CD4-positive, alpha-beta T cell treated with Interleukin-21 for 1 hour (primary cell): ENCODE data around the gene ZFP62.
A peak's percentile ranks its signal among the peaks of the same experiment; 100 is the strongest.
"Not testable (repeated sequence)": the region's sequence is repeated elsewhere in the genome, so short reads cannot be mapped to it uniquely, and the experiment has no call there.

Experiments
- DNase-seq: peaks from one replicate; pipeline ENCODE4 v3.0.0-alpha.2; 2020

The ZFP62 gene

DNA sequence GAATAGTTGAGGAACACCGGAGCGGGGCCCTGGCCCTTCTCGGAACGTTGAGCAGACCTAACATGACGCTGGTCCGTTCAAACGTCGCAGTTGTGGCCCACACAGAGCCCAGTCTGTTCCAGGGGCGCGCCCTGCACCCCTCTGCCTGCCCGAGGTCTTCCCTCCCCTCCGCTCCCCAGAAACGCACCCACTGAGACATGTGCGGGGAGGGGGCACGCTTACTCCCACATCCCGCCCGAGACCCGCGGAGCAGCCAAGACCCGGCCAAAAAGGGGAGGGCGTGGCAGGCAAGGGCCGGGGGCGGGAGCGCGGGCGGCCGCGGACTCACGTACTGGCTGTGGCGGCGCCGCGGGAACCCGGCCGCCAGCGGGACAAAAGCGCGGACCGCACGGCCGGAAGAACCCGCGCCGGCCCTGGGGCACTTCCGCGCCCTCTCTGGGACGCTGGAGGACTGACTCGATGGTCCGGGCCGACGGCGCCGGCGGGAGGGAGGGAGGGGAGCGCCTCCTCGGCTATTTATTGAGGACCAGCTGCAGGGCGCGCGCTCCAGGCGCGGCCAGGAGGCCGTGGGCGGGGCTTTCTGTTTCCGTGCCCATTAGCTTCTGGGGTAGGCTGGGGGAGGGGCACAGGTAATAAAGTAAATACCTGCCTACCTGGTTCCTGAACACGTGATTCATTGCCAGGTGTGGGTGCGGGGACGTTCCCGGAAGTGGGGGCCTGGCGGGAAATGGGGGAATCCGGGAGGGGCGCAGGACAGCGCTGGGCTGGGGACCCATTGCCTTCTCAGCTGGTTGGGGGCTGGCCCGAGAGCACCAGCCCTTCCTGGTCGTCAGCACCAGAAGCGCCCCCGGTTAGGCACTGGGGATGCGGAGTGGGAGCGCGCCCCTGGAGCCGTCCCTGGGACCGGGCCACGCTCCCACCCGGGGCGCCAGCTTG is at the start of gene ZFP62:
ZFP62 (minus strand) TSS at position 390 of the 936 bp plus-strand sequence; CDS start at position 333, 57 bp downstream.
- DNase-seq = peak; percentile 92

DNA sequence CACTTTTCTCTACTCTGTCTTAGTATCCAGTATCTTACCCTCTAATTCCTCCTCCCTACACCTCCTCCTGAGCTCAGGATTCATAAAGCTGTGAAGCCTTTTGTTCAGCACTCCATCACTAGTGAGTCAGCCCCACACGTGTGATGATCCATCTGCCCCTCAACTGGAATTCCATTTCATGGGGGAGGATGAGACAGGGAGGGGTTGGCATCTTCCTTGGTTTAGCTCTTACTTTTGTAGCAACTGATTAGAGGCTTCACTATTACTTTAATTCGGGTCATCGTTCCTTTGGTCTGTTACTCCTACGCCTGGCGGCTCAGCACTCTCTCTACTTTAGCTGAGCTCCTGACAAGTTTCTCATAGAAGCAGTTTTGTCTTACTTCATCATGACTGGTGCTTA is 49.7 kb upstream of the ZFP62 start:
- DNase-seq = no peak

DNA sequence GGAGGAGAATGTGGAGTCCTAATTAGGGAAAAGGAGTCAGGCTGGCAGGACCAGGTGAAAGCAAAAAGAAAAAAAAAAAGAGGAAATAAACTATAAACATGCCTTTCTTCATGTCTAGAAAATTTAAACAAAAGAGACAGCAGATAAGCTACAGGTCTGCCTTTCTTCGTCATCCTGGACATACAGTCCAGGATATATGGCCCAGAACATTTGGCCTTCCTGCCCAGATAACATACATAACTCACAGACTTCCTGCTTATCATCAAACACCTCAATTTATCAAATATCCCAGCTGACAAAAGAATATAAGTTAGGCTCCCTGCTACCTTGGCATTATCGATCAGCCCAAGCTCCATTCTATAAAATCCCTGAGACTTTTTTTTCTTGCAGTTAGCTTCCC is 49.1 kb upstream of the ZFP62 start:
- DNase-seq = no peak

DNA sequence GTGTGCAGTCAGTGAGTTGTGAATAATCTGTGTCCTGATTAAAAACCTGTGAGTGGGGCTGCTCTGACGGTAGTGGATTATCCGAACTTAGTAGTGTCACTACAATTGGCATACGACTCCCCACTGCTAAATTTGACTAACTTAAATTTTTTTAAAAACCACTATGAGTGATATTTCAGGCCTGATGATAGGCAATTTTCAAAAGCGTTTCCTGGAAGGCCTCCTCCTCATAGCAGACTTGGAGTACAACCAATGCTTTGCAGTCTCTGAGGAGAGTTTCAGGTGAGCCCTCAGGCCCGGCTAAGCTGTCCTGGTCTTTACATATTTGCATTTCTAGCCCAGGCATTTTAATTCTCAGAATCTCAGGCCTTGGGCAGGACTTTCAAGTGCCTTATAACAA is 48.7 kb upstream of the ZFP62 start:
- no peak for DNase-seq

DNA sequence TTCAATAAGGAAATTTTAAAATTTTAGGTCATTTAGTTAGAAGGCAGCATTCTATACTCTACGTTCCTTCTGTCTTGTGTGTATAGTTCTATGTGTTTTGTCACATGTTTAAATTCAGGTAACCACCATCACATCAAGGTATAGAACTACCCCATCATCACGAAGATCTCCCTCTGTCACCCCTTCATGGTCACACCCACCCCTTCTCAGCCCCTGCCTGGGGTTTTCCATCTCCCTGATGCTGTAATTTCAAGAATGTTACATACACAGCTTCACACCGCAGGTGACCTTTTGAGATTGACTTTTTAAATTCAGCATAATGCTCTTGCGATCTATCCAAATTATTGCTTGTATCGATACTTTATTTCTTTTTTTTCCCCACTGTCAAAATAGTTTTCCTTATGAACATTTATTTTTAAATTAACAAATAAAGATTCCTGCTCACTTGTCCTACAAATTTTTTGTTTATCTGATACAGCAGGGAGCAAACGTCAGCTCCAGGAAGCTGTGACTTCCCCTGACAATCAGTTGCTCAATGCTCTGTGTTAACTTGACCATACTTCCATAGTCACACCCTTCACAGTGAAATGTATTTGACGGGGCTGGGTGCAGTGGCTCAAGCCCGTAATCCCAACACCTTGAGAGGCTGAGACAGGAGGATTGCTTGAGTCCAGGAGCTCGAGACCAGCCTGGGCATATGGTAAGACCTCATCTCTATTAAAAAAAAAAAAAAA is 48.1 kb upstream of the ZFP62 start:
- no peak for DNase-seq

DNA sequence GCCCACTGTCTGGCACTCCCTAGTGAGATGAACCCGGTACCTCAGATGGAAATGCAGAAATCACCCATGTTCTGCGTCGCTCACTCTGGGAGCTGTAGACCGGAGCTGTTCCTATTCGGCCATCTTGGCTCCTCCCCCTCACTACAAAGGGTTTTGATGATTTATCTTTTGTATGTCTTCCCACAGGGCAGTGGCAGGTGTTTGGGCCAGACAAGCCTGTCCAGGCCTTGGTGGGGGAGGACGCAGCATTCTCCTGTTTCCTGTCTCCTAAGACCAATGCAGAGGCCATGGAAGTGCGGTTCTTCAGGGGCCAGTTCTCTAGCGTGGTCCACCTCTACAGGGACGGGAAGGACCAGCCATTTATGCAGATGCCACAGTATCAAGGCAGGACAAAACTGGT is 47.3 kb upstream of the ZFP62 start:
- DNase-seq = no peak

DNA sequence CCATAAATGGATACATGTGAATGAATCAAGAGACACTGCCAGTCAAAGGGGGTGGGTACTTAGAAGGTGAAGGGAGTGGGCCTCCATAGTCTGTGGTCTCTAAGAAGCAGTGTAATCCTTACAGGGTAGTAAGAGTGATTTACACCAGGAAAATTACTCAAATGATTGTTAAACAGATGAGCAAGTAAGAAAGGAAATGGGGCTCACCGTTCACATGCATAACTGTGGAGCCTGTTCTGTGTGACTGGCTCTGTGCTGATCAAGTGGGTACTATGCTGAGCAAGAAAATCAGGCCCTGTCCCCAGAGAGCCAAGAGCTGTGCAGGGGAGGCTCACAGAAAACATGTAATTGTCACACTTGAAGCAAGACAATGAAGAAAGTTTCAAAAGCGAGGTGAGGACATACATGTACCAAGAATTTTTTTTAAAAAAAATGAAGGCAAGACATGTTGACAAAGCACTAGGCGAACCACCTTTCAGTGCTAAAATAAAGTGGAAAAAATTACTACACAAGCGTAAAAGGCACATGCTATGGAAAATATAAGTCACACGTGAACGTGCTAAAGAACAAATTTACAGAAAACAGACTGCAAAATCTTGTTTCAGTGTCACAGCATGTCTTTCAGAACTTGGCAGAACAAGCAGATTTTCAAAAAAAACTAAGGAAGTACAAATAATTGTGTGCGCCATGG is 40.4 kb upstream of the ZFP62 start:
- no peak for DNase-seq

DNA sequence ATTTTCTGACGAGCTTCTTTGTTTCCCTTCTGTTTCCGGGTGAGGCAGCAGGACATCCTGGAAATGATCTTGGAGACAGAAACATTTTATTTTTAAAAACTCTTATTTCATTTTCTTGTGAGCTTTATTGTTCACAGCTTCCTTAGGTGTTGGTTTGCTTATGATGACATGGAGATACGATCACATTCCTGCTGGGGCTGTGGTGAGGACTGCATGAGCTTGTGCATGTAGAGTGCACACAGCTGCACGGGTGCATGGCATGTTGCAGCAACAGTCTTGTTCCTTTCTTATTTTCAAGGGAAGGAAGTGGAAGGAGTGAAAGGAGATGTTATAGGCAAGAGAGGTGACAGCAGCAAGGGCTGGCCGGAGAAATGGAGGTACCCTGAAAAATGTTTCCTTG is 39.1 kb upstream of the ZFP62 start:
- DNase-seq = no peak

DNA sequence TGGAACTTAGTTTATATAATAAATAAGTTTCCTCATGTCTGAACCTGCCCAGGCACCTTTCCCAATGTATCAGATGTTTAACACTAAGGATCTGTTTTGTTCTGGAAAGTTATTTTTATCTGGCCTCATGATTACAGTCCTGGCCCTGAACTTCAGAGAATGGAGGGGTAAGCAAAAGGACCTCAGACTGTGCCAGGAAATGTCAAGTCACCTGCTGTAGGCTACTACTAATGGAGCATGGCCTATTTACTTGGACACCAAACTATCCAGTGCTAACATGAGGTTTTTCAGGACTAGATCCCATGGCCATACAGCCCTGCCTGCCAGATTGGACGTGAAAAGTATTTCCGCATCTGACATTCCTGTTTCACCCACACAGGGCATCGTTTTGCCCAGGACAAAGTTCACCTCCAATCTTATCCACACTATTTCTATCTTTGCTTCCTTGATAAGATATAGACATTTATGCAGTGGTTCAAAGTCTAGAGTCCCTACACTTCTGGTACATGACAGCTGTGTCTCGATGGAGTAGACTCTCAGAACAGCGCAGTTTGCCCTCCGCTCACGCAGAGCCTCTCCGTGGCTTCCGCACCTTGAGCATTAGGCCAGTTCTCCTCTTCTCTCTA is 37.7 kb upstream of the ZFP62 start, which contains the start of gene BTNL8:
BTNL8 (plus strand) TSS at position 539 of the 626 bp plus-strand sequence. CDS start 152 bp downstream, outside the sequence.
- no peak for DNase-seq

DNA sequence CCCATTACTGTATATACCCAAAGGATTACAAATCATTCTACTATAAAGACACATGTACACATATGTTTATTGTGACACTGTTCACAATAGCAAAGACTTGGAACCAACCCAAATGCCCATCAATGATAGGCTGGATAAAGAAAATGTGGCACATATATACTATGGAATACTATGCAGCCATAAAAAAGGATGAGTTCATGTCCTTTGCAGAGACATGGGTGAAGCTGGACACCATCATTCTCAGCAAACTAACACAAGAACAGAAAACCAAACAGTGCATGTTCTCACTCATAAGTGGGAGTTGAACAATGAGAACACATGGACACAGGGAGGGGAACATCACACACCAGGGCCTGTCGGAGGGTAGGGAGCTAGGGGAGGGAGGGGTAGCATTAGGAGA is 34.3 kb upstream of the ZFP62 start:
- DNase-seq = not testable (repeated sequence)

DNA sequence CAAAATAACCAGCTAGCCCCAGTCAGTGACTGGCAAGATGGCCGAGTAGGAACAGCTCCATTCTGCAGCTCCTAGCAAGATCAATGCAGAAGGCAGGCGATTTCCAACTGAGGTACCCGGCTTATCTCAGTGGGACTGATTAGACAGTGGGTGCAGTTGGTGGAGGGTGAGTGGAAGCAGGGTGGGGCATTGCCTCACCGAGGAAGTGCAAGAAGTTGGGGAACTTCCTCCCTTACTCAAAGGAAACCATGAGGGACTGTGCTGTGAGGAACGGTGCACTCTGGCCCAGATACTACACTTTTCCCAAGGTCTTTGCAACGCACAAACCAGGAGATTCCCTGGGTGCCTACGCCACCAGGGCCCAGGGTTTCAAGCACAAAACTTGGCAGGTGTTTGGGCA is 28.3 kb upstream of the ZFP62 start:
- DNase-seq = no peak

DNA sequence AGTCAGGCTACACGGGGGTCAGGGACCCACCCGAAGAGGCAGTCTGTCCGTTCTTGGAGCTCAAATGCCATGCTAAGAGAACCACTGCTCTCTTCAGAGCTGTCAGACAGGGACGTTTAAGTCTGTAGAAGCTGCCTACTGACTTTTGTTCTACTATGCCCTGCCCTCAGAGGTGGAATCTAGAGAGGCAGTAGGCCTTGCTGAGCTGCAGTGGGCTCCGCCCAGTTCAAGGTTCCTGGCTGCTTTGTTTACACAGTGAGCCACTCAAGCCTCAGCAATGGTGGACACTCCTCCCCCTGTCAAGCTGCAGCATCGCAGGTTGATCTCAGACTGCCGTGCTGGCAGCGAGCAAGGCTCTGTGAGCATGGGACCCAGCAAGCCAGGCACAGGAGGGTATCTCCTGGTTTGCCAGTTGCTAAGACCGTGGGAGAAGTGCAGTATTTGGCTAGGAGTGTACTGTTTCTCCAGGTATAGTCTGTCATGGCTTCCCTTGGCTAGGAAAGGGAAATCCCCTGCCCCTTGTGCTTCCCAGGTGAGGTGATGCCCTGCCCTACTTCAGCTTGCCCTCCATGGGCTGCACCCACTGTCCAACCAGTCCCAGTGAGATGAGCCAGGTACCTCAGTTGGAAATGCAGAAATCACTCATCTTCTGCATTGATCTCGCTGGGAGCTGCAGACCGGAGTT is 24.9 kb upstream of the ZFP62 start:
- DNase-seq = not testable (repeated sequence)

DNA sequence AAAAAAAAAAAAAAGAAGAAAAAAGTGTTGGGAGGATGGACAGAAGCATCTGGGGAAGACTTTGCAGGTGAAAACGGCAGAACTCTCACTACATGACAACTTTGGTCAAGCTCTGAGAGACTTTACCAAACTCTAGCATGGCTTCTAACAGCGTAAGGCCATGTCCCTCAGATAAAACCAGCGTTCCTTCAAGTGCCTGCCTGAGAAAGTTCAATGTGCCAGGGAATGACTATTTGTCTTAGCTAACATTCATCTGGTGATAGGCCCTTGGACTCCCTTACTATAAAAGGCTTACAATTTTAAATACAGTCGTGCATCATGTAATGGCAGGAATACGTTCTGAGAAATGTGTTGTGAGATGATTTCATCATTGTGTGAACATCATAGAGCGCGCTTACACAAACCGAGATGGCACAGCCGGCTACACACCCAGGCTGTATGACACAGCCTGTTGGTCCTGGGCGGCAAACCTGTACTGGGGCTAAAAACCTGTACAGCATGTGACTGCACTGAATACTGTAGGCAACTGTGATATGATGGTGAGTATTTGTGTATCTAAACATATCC is 14.9 kb upstream of the ZFP62 start:
- no peak for DNase-seq

DNA sequence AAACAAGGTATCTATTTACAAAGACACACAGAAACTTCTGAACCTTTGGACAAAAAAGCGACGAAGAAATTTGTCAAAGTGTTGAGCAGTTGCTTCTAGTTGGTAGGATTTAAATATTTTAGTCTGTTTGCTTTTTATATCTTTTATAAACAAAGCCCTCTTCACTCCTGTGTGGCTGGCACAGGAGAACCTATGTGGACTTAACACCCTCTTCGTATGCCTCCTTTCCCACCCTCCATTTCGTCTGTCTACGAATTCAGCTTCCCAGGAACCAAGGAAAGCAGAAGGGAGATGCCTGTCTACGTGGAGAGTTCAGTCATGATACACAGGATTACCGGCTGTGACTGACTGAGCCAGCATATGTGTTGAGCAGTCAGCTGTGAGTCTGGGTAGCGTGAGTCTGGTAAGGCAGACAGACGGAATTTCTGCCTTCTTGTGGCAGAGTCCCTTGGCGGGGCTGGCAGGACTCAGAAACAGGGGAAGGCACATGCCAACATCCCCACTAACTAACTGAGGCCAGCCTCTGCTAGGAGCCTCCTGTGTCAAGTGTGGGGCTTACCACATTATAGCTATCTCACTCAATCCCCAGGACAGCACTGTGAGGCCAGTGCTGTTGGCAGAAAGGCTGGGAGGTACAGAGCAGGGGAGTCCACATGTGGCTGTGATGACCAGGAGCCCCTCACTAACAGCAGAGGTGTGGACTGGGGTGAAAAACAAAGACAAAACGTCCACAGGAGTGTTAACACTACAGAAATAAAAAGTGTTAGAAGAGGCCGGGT is 13.9 kb upstream of the ZFP62 start:
- no peak for DNase-seq

DNA sequence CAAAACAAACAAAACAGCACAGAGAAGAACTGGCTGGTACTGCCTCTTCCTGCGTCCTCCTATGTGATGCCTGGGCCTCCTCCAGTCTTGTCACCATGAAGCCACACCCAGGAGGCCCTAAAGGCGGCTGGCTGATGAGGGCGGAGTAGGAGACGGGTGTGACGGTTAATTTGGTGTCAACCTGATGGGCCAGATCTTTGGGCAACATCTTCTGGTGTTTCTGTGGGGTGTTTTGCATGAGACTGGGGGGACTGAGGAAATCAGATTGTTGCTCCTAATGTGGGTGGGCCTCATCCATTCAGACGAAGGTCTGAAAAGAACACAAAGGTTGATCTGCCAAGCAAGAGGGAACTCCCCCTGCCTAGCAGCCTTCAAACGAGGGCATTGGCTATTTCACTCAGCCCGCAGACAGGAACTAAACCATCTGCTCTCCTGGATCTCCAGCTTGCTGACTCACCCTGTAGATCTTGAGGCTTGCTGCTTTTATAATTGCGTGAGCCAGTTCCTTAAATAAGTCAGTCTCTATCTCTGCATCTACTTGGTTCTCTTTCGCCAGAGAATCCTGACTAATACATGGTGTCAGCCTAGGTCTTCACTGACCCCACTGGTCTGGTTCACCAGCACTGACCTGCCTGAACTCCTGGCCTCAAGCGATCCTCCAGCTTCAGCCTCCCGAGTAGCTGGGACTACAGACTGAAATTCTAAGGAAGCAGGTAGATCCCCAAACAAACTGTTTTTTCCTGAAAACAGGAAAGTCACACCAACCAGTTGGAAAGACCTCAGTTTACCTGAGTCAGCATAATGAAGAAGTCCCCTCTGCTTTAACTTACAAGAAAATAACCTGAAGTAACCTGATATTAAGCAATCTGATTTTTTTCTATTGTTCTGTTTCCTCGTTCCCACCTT is 12.8 kb upstream of the ZFP62 start:
- DNase-seq = peak; percentile 38

DNA sequence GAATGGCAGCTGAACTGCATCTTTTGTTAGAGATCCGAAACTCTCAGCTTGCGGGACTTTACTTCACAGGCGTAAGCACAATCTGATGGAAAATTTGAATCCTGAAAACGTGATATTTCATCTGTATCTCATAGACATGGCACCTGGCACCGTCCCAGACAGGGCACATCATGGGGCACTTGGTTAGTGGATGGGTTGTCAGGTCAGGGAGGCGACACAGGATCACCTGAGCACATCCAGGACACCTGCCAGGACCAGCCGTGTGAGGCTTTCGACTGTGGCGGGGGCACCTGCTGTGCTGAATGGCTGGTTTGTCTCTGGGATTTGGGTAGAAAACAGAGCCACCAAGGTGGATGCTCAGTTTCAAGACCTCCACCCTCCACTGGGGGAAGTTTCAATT is 11.3 kb upstream of the ZFP62 start:
- no peak for DNase-seq

DNA sequence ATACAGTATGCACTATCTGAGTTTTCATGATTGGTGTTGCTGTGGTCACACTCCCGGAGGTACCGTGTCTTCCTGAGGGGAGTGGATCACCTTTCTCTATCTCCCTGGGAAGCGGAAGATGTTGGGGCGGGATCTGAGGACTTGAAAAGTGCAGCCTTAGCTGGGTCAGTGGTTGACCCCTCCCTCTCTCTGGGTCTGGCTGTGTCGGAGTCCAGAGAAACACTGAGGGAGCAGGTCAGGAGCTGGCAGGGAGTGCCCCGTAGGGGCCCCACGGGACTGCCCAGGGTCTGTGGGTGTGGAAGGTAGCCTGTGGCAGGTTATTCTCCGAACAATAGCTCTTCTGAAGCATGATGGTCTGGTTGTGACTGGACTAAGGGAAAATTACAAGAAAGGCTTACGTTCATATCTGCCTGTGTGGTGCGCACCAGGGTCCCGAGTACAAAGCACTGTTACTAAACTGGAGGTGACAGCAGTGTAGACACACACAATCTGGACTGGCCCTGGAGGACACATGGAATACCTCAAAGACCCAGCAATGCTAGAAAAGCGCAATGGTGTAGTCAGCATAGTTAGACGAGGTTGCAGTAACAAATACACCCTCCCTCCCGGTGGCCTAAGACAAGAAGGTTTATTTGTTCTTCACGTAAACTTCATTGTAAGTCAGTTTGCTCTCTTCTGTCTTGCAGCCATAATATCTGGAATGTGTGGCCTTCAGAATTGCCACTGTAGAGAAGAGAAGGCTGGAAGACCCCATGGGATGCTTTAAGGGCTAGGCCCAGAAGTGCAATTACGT is 9.4 kb upstream of the ZFP62 start:
- no peak for DNase-seq

DNA sequence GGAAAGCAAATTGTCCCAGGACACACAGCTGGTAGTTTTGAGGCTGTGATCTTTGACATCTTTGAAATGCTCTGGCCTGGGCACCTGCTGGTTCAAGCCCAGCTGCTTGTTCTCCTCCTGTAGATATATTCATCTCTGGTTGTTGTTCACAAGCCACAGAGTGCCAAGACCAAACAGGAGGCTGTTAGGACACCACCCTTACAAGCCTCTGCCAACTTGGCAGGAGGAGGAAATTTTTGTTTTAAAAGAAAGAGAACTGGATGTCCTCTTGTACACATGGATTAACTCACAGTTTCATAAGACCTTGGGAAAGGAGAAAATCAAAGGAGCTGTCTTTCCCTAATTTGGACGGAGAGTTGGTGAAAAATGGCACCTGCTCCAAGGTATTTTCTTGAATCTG is 8.5 kb upstream of the ZFP62 start:
- no peak for DNase-seq

DNA sequence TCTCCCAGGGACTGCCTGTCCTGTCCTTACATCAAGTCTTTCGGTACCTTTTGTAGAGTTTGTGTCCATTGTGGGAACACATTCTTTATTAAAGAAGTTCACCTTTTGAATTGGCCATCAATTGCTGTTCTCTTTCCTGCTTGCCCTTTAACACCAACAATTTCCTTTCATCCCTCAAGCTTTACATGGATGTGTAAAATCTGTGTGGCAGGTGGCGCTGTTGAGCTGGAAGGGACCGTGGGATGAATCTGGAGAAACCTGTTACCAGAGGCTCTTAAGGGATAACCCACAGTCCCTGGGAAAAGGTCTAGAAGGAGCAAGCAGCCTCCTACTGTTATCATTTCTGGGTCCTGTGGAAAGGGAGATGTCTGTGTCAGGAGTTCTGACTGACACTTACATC is 7.9 kb upstream of the ZFP62 start:
- DNase-seq = peak; percentile 60
